Measurements from ENCODE around the gene MT1H. TPM values are rescaled to one million over a fixed set of nuclear protein-coding genes. Genes with fewer than 3 reads are reported as not detected.

MT1H gene
- polyA plus RNA-seq, 1 experiment: not detected

GRCh38 chr16:56632848-56633365, 36.7 kb upstream of the MT1H start:
- POLR2A ChIA-PET: no interaction called here
- CTCF ChIA-PET: interaction anchor here (0.9 to 2.9 kb wide), 2 partner anchors 9 to 55 kb away, joined by 3 to 8 read pairs; no protein-coding TSS in a partner anchor
- H3K36me3 ChIP-seq (ENCODE audit: control insufficient read depth, insufficient read depth, low read length): no peaks in the 10 kb centered on the region
- H3K4me3 ChIP-seq (ENCODE audit: low read depth, low read length): no peak overlapping the region
- TF ChIP-seq CTCF (IDR thresholded peaks at IDR 0.05; ENCODE audit: insufficient read depth, low read depth, low read length): no peak
- no peak for DNase-seq (ENCODE audit: low read depth)
- H3K27me3 ChIP-seq (ENCODE audit: control insufficient read depth, insufficient read depth, low read length): peaks cover 38% of the 10 kb centered on the region

- POLR2A ChIA-PET: no interaction called here
- TF ChIP-seq CTCF (IDR thresholded peaks at IDR 0.05; ENCODE audit: insufficient read depth, low read depth, low read length): no peak
- no peak for DNase-seq (ENCODE audit: low read depth)
- CTCF ChIA-PET: interaction anchor here (0.5 to 1.3 kb wide), 2 partner anchors 69 to 95 kb away, joined by 3 to 5 read pairs; no protein-coding TSS in a partner anchor
- no peak overlapping the region for H3K4me3 ChIP-seq (ENCODE audit: low read depth, low read length)
- no peaks in the 10 kb centered on the region for H3K36me3 ChIP-seq (ENCODE audit: control insufficient read depth, insufficient read depth, low read length)
- H3K27me3 ChIP-seq (ENCODE audit: control insufficient read depth, insufficient read depth, low read length): peaks cover 41% of the 10 kb centered on the region
Observed at GRCh38 chr16:56633535-56633934, 36.1 kb upstream of the MT1H start.

GRCh38 chr16:56634715-56635440, 34.7 kb upstream of the MT1H start:
- Histone ChIP-seq H3K36me3 (ENCODE audit: control insufficient read depth, insufficient read depth, low read length) (no peaks in the 10 kb centered on the region), H3K4me3 (ENCODE audit: low read depth, low read length) (no peak overlapping the region), H3K27me3 (ENCODE audit: control insufficient read depth, insufficient read depth, low read length) (peaks cover 41% of the 10 kb centered on the region)
- no peak for DNase-seq (ENCODE audit: low read depth)
- ChIA-PET POLR2A (no interaction called here), CTCF (interaction anchor here (1.3 kb wide), 1 partner anchor 67 kb away, joined by 5 read pairs; no protein-coding TSS in a partner anchor)
- no peak for TF ChIP-seq CTCF (IDR thresholded peaks at IDR 0.05; ENCODE audit: insufficient read depth, low read depth, low read length)

GRCh38 chr16:56635441-56635967, 34.1 kb upstream of the MT1H start:
- ChIA-PET POLR2A (no interaction called here), CTCF (no interaction called here)
- H3K4me3 ChIP-seq (ENCODE audit: low read depth, low read length): no peak overlapping the region

More at GRCh38 chr16:56635441-56635967, 34.1 kb upstream of the MT1H start:
- Histone ChIP-seq H3K36me3 (ENCODE audit: control insufficient read depth, insufficient read depth, low read length) (no peaks in the 10 kb centered on the region), H3K27me3 (ENCODE audit: control insufficient read depth, insufficient read depth, low read length) (peaks cover 41% of the 10 kb centered on the region)
- no peak for DNase-seq (ENCODE audit: low read depth)
- no peak for TF ChIP-seq CTCF (IDR thresholded peaks at IDR 0.05; ENCODE audit: insufficient read depth, low read depth, low read length)
